SHP77 (cell line): Measurements from ENCODE around the gene UTP25.
"Not testable (repeated sequence)": the region's sequence is repeated elsewhere in the genome, so short reads cannot be mapped to it uniquely, and the experiment has no call there.

ENCODE experiments used
- DNase-seq, 2 experiments: peaks; one replicate each; lab custom pipeline; 2025; lab: John Stamatoyannopoulos, UW

The UTP25 gene

GRCh38 chr1:209873067-209873799, 45.5 kb downstream of the UTP25 start:
- no peak for DNase-seq

GRCh38 chr1:209875515-209875914, 47.7 kb downstream of the UTP25 start:
- DNase-seq: peak; percentile 49 to 63

GRCh38 chr1:209876078-209876800, 48.5 kb downstream of the UTP25 start:
- no peak for DNase-seq

GRCh38 chr1:209877087-209877764, 49.5 kb downstream of the UTP25 start:
- DNase-seq: no peak

- no peak for DNase-seq
Observed at GRCh38 chr1:209878964-209879363, 51.2 kb downstream of the UTP25 start.

- no peak for DNase-seq
Observed at GRCh38 chr1:209879539-209879938, 51.8 kb downstream of the UTP25 start.

- DNase-seq: no peak
Observed at GRCh38 chr1:209880031-209880430, 52.3 kb downstream of the UTP25 start.

GRCh38 chr1:209881619-209882018, 53.8 kb downstream of the UTP25 start:
- no peak for DNase-seq

GRCh38 chr1:209882286-209882685, 54.5 kb downstream of the UTP25 start:
- no peak for DNase-seq

GRCh38 chr1:209882942-209883340, 55.2 kb downstream of the UTP25 start:
- DNase-seq: no peak

- no peak for DNase-seq
Observed at GRCh38 chr1:209883341-209883971, 55.7 kb downstream of the UTP25 start.

- DNase-seq: no peak
Observed at GRCh38 chr1:209884249-209884648, 56.5 kb downstream of the UTP25 start.

GRCh38 chr1:209884665-209885117, 56.9 kb downstream of the UTP25 start:
- no peak for DNase-seq

GRCh38 chr1:209885403-209886218, 57.8 kb downstream of the UTP25 start:
- DNase-seq: no peak

- DNase-seq: no peak
Observed at GRCh38 chr1:209886219-209886536, 58.4 kb downstream of the UTP25 start.

- DNase-seq: not testable (repeated sequence)
Observed at GRCh38 chr1:209888291-209889076, 60.7 kb downstream of the UTP25 start.

- DNase-seq: no peak
Observed at GRCh38 chr1:209889077-209889418, 61.3 kb downstream of the UTP25 start.

- no peak for DNase-seq
Observed at GRCh38 chr1:209890641-209891330, 63.0 kb downstream of the UTP25 start.

GRCh38 chr1:209893751-209894150, 66.0 kb downstream of the UTP25 start:
- no peak for DNase-seq

- DNase-seq: no peak
Observed at GRCh38 chr1:209895709-209896108, 67.9 kb downstream of the UTP25 start.
